Heart left ventricle (tissue), 13 donors: ENCODE data around the gene RPAP2.

ENCODE experiments used
- CTCF ChIP-seq, 12 donors: fragments of 200-600 bp; sonication (generic) in 4 of 12; IDR thresholded peaks; one replicate each; pipeline versions ENCODE4 v1.5.0 to v1.8.0; 2018 to 2022; ENCODE audit warnings: antibody characterized with exemption in 12 of 12, mild to moderate bottlenecking in 5 of 12
- POLR2A ChIP-seq, 2 donors: fragments of 450-650 bp; IDR thresholded peaks; one replicate each; pipeline ENCODE4 v1.6.1; 2017; ENCODE audit warnings: antibody characterized with exemption in 2 of 2, mild to moderate bottlenecking in 2 of 2, moderate library complexity in 2 of 2
- donor health status: ischemic (EF 13 %, LVEDD 7.1; RV severe dilation, severe dysfunction).
- donor health status: DM: no; HTN: yes; CAD: no.
- donor health status: DM: no; HTN: no; CAD: no.
- donor health status: ischemic (EF 25% LVEDD 6.9; RV normal size, moderate dysfunction).
- donor health status: ischemic (EF 25% LVEDD 5.7; RV mildly dilated, moderate dysfunction).
- donor health status: ischemic (EF 35%, LVEDD 5.7; RV mildly dilated, moderate dysfunction).
- donor health status: nonischemic (EF 11% LVEDD 7.7; RV severe dilation, severe dysfunction).
- donor health status: DM: yes; HTN: yes; CAD: no.
- donor health status: PGD.
- donor health status: ischemic (EF 29% LVEDD 5.4; RV normal size, mild dysfunction).
- donor health status: nonischemic (EF 23%, LVEDD 6.1; RV moderate dilation, normal function).

GRCh38 chr1:92367496-92367895, 68.6 kb downstream of the RPAP2 start:
- TF ChIP-seq CTCF (IDR thresholded peaks at IDR 0.05) = no peak
- no peak for TF ChIP-seq POLR2A (IDR thresholded peaks at IDR 0.05)
